Stimulated activated naive CD8-positive, alpha-beta T cell treated with anti-CD3 and anti-CD28 coated beads, Interleukin-15, Interleukin-2, amounts not matched to agents 100 U/mL and 50 U/mL, for 24 hours (primary cell): ENCODE data around the gene LIN28B.
"Not testable (repeated sequence)": the region's sequence is repeated elsewhere in the genome, so short reads cannot be mapped to it uniquely, and the experiment has no call there.

ENCODE experiments used
- ATAC-seq: fragments of 150-1000 bp; cut with Tn5 transposase; one replicate; pipeline ENCODE4 v1.10.0; 2021
- DNase-seq: peaks from one replicate; pipeline ENCODE4 v3.0.0; 2021

The LIN28B gene

GRCh38 chr6:105069821-105070445, 113.0 kb downstream of the LIN28B start:
- DNase-seq (no peak), ATAC-seq (no peak)

DNA sequence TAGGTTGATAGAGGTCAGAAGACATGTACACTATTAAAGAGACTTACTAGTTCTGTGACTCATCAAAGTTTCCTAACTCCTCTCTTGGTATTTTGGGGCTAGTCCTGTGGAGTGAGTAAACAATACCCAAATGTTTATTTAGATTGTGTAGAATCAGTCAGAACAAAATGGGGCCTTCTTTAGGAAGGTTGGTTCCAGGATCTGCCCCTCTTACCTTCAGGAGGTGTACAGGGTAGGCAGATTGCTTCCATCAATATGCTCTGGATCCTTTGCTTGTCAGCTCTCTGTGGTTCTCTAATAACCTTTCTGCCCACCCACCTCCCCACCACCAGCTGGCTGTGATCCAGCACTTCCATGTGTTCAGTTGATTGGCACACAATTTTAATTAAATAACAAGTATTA, 115.9 kb downstream of the LIN28B start:
- DNase-seq (no peak), ATAC-seq (peak; percentile 19)

DNA sequence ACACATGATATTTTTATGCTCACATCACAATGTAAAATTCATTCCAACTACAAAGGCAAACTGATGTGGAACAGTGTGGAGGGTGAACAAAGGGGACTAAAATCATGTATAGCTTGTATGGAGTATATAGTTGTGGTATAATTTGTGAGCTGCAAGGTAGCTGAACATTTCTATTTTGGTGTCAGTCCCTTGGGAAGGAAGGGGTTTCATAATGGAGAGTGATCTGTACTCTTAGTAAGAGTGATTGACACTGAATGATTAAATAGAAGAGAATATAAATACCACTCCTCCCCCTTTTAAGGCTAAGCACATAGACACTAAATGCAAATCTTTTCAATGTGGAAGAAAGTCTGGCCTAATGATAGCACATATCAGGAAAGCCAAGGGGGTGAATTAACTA, 118.3 kb downstream of the LIN28B start:
- ATAC-seq (no peak), DNase-seq (no peak)

- not testable (repeated sequence) for ATAC-seq, DNase-seq
Measured at GRCh38 chr6:105076418-105076817, 119.5 kb downstream of the LIN28B start.

DNA sequence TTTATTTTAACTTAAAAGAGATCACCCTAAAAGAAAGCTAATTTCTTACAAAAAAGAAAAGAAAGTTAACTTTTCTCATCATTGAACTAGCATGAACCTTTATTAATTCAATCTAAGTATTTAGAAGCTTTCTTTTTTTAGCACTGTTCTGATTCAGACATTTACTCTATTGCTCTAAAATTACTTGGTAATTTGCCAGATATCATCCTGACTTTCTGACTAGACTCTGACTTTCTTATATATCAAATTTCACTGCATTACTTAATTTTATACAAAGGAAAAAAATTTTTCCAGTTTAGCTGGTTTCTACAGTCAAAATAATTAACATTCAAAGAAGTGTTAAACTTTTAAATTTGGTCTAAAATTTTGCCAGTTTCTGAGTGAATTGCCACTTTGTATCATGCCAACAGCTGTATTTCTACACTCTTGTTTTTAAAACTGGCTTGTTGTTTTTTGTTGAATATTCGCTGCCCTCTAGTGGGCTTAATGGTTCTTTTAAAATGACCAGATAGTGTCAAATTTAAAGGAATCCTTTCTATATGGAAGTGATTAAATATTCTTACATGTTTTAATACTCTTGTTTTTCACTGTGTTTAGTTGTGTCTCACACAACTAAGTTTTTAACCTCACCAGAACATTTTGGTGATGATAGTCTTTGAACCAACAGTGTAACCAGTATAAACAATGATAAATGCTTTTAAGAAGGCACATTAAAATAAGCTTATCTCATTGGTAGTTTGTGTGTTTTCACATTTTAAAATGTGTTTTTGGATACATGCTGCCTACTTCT, 120.9 kb downstream of the LIN28B start:
- no peak for ATAC-seq
- DNase-seq = no peak

- ATAC-seq (no peak), DNase-seq (no peak)
Measured at GRCh38 chr6:105078386-105078708, 121.4 kb downstream of the LIN28B start.

- DNase-seq (no peak), ATAC-seq (no peak)
Measured at GRCh38 chr6:105080279-105080678, 123.4 kb downstream of the LIN28B start.

- DNase-seq, ATAC-seq: not testable (repeated sequence)
Measured at GRCh38 chr6:105081662-105082061, 124.8 kb downstream of the LIN28B start.

- DNase-seq = peak; percentile 20
- ATAC-seq = peak; percentile 36
Measured at GRCh38 chr6:105087571-105088211, 130.8 kb downstream of the LIN28B start.

DNA sequence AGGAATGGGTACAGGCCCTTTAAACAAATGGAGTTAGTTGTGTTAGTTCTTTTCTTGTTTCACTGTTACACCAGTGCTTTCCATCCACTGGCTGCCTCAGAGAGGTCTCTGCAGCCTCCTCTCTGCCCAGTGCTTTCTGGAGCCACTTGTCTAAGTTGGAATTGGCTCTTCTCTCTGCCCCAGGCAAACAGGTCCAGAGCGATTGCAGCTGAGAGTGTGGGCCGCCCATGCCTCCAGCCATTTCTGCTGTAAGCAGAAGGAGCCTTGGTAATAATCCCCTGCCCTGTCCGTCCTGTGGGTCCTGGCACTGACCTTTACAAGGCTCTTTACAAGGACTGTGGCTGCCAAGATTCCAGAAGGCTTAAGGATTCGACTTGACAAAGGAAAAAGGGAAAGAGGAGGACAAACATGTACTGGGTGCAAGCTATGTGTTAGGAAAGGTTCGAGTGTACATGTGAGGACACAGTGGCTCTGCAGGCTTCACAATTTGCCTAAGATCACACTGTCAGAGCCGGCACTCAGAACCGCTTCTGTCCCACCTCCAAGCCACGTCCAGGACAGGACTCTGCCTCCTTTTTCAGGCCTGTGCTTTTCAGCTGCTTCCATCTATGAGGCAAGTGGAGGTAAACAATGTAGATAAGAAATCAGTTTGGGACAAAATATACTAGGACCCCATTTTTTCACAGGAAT, 134.4 kb downstream of the LIN28B start:
- no peak for ATAC-seq
- no peak for DNase-seq

DNA sequence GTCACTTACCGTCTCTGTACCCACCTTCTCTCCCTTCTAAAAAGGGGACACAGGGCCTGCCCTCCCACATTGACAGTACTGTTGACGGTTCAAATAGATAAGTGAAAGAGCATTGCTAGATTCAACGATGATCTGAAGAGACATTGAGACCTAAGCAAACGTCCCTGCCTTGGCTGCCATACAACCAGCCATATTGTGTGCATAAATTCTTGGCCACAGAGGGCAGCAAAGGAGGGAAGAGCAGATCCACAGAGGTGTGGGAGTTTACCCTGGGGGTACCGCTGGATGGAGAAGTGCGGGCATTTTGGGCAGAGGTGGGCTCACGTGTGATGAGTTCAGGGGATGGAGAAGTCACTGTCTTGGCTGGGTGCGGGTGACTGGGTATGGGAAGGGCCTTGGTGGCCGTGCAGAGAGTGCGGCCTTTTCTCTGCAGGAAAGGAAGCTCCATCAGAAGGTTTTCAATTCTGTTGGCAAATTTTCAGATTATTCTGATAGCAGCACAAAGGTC, 137.3 kb downstream of the LIN28B start:
- ATAC-seq = no peak
- peak; percentile 5 for DNase-seq

GRCh38 chr6:105095139-105095538, 138.2 kb downstream of the LIN28B start:
- no peak for ATAC-seq
- no peak for DNase-seq

DNA sequence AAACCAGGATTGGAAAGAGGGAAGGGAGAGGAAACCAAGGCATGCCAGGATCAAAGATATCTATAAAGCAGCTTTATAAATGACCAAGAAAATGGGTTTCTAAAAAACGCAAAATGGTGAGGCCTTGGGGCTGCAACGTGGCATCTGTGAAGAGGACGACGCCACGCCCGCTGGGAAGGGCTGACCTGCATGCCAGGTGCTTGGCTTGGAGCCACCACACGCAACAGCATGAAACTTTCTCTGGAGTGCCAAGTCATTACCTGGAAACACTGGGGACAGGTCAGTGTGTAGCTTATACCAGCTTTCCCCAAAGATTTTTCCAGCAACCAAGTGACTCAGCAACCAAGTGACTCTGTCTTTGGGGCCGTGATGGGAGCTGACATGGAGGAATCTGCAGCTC, 140.4 kb downstream of the LIN28B start:
- no peak for ATAC-seq
- no peak for DNase-seq

- DNase-seq (no peak), ATAC-seq (no peak)
Measured at GRCh38 chr6:105099371-105099770, 142.5 kb downstream of the LIN28B start.

DNA sequence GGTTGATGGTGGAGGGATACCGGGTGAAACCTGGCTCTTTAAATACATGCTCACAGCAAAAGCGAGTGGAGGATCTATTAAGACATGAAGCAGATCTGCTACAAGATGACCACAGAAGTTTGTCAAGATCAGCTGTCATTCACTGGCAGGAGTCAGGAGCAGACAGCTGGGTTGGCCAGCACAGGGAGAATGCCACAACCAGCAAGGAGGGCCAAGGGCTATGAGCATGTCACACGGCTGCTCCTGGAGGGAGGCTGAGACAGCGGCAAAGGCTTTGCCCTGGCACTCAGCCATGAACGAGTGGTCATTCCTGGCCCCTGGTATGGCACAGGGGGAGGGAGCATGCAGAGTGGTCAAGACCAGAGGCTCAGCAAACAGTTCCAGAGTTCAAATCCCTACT, 145.3 kb downstream of the LIN28B start:
- ATAC-seq (no peak), DNase-seq (no peak)

DNA sequence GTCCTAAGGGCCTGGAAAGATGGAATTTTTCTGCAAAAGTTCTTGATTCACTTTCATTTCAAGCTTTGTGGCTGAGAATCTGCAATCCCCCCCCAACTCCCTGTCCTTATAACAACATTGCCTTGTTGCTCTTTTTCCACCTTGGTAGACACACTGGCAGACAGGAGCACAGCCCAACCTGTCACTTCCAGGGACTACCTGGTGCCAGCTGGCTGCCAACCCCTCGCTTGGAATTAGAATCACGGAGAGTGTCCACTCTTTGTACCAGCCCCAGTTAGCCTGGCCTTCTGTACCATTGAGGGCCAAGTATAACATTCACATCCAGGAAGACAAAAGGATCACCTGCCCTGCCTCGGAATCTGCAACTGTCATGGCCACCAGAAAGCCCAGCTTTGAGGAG, 148.2 kb downstream of the LIN28B start:
- ATAC-seq = no peak
- DNase-seq = no peak

DNA sequence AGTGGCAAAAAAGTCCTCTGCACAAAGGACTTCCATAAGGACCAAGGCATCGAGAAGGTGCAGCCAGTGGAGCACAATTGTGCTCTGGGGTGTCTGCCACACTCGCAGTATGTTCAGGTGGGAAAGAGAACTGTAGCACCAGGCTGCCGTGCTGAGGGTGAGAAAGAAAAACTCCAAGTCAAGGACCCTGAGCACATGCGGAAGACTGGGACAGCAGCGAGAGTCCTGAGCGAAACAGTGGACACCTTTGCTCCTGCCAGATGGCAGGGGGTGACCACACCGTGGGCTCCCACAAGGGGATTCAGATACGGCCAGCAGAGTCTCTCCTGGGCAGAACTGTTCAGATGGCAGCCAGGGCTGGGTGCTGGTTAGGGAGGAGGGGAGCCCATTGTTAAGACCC, 149.4 kb downstream of the LIN28B start:
- ATAC-seq = no peak
- no peak for DNase-seq

- ATAC-seq (no peak), DNase-seq (no peak)
Measured at GRCh38 chr6:105107207-105107606, 150.3 kb downstream of the LIN28B start.

DNA sequence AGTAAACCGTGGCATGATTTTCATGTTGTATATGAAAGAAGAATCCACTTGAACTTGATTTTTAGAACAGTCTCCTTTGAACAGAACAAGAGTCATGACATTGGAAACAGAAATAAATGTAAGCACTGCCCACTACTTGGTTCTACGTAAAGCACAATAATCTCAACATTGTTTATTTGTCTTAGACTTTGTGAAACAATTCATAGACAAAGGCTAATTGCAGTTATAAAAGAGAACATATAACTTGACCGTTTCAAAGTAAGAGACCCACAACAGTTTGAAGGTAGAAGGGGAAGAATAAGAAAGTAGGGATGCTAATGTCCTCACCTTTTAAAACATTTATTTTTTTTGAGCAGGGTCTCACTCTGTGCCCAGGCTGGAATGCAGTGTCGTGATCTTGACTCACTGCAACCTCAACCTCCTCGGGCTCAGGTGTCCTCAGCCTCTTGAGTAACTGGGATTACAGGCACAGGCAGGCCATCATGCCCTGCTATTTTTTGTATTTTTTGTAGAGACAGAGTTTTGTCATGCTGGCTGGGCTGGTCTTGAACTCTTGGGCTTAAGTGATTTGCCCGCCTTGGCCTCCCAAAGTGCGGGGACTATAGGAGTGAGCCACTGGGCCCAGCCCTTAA, 151.8 kb downstream of the LIN28B start:
- DNase-seq (no peak), ATAC-seq (no peak)

DNA sequence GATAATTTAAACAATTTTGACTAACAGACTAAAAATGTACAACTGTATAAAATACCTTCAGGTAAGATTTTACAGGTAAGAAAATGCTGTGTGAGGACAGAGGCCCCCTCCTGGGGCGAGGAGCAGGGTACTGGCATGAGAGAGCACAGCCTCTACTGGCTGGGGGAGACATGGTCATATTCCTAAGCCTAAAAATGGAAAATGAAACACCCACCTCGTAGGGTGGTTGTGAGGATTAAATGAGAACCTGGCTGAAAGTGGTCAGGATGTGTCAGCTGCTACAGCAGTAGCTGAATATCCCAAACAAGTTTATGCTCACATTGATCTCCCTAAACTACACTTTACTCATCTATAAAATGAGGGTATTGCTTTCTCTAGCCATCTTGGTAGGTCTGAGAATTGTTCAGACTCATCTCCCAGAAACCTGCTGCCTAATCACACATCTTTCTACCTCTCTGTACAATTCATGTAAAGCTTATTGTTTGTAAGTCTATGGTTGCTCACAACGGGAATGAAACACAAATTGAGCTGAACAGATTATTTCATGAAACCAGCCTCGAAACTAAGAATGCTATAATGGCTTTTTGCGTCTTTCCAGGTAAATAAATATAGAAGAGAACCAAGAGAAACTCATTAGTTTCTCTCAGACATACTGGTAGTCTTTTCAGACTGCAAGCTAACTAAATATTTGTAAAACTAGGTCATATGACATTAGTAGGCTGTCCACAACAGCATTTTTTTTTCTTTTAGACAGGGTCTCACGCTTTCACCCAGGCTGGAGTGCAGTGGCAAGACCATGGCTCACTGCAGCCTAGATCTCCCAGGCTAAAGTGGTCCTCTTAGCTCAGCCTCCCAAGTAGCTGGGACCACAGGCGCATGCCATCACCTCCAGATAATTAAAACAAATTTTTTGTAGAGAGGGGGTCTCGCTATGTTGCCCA, 153.3 kb downstream of the LIN28B start:
- ATAC-seq (no peak), DNase-seq (no peak)

DNA sequence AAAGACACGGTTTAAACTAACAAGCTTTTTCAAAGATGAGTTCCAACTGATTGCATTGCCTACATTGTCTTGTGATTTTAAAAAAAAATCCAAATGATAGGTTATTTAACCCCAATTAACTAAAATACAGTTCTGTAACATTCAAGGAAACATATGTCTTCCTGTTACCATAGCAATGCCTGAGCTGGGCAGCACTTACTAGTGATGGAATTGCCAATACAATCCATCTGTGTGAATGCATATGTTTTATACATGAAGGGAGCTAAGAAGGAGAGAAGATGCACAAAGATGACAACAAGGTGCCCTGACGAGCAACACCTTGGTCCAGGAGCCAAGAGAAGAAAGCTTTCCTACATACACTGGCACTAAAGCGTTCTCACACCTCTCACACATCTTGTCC, 154.2 kb downstream of the LIN28B start:
- no peak for ATAC-seq
- DNase-seq = no peak
